ENCODE data around the gene LIPH.

- TF ChIP-seq CTCF (IDR thresholded peaks at IDR 0.05) (no peak), POLR2AphosphoS5 (IDR thresholded peaks at IDR 0.05) (no peak)
These were observed 8.3 kb upstream of the LIPH start for GRCh38 chr3:185560676-185561075.

All from gastroesophageal sphincter (tissue), 3 donors.